A673 (cell line): ENCODE results near the gene RPRD1B. TPM values are rescaled to one million over a fixed set of nuclear protein-coding genes. Genes with fewer than 3 reads are reported as not detected.

Experiments
- BruUV-seq: library from RNA; stranded (reverse); fragments of 400-500 nt; replicated peaks from 2 replicates; lab custom pipeline; 2021; lab: Mats Ljungman, UMichigan
- CTCF ChIA-PET: fragments of 300-600 bp; sonication (Branson Sonifier 250); formaldehyde crosslinking; loops from one replicate; lab custom pipeline; 2022; ENCODE audit warnings: antibody characterized with exemption; lab: Charles Lee
- POLR2A ChIA-PET: fragments of 300-600 bp; sonication (Branson Sonifier 250); formaldehyde crosslinking; loops from one replicate; lab custom pipeline; 2022; ENCODE audit warnings: antibody characterized with exemption; ENCODE audit not compliant: low non-redundant PET; lab: Charles Lee
- DNase-seq: peaks from one replicate; pipeline ENCODE4 v3.0.0-alpha.2; 2015; ENCODE audit warnings: low spot score
- H3K27ac ChIP-seq: fragments of 200-600 bp; sonication (generic); 2 replicates; pipeline ENCODE4 v1.5.1; 2016; ENCODE audit warnings: mixed run types, low read depth, mild to moderate bottlenecking, mixed read lengths, antibody characterized with exemption, low read length; ENCODE audit not compliant: poor library complexity, severe bottlenecking
- H3K27me3 ChIP-seq: fragments of 200-600 bp; sonication (generic); replicated peaks from 2 replicates; pipeline ENCODE4 v1.6.1; 2017; ENCODE audit warnings: mixed run types, low read depth, mild to moderate bottlenecking, mixed read lengths, antibody characterized with exemption, low read length; ENCODE audit not compliant: insufficient read depth, poor library complexity
- H3K36me3 ChIP-seq: fragments of 200-600 bp; sonication (generic); 2 replicates; pipeline ENCODE4 v1.6.1; 2016; ENCODE audit warnings: mixed run types, mild to moderate bottlenecking, mixed read lengths, antibody characterized with exemption, low read length; ENCODE audit not compliant: insufficient read depth, poor library complexity, severe bottlenecking
- H3K4me1 ChIP-seq: fragments of 200-600 bp; sonication (generic); 2 replicates; pipeline ENCODE4 v1.6.1; 2017; ENCODE audit warnings: mixed run types, mild to moderate bottlenecking, mixed read lengths, antibody characterized with exemption, low read length; ENCODE audit not compliant: insufficient read depth, poor library complexity, severe bottlenecking
- H3K4me3 ChIP-seq: fragments of 200-600 bp; sonication (generic); 2 replicates; pipeline ENCODE4 v1.5.1; 2016; ENCODE audit warnings: low read depth, mixed run types, mild to moderate bottlenecking, mixed read lengths, low read length; ENCODE audit not compliant: poor library complexity, severe bottlenecking
- H3K9me3 ChIP-seq: fragments of 200-600 bp; sonication (generic); 2 replicates; pipeline ENCODE4 v1.6.1; 2016; ENCODE audit warnings: mixed run types, low read depth, mild to moderate bottlenecking, mixed read lengths, antibody characterized with exemption, low read length; ENCODE audit not compliant: poor library complexity, severe bottlenecking
- EZH2 ChIP-seq: fragments of 200-600 bp; sonication (generic); IDR thresholded peaks from 2 replicates; pipeline ENCODE4 v1.6.1; 2017; ENCODE audit warnings: borderline replicate concordance, low read depth, mild to moderate bottlenecking, mixed read lengths, antibody characterized with exemption, low read length; ENCODE audit not compliant: poor library complexity, severe bottlenecking
- intact Hi-C: fragments of 100-400 bp; cut with micrococcal nuclease; formaldehyde crosslinking; loops from one replicate; pipeline ENCODE4 v1.10.0; 2022; ENCODE audit not compliant: unreplicated experiment
- total RNA-seq: library from RNA; stranded (reverse); gene quantifications from 2 replicates; pipeline ENCODE4 v1.2.3, GENCODE V29; 2021
- TF ChIP-seq, protein P1 (sequence below): fragments of 300-800, 200-600 bp; sonication (generic); conservative IDR thresholded peaks from 2 replicates; pipeline ENCODE4 v1.5.1; 2017; ENCODE audit warnings: low read depth, mild to moderate bottlenecking, antibody characterized with exemption, low read length, moderate library complexity, mixed read lengths

RPRD1B gene
- total RNA-seq, 1 experiment from 2014 or later: 36.1 TPM

DNA sequence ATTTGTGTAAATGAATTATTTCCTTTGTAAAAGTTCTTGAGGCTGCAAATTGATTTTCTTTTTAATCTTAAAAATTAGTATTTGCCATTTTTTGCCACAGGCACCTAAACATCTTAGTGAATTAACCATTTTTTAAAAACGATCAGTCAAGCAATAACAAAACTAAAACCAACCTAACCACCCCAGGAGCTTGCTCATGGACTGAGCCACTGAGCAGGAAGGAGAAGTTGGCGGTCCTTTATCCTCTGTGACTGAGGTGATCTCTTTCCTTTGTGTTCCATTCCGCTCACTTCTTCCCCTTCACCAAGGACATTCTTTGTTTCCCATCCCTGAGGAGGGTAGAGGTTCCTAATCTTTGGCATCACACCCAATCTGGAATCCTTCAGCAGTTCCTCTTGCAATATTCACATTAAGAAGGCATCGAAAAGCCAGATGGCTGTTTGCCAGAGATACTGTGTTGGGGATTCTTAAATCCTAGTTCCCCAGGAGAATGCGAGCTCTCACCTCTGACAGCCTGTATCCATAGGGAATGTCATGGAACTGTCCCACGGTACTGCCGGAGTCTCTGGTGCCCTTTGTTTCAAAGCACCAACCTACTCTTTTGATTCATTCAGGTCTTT, 30.5 kb downstream of the RPRD1B start:
- ChIA-PET CTCF (interaction anchor here (0.7 to 0.9 kb wide), 2 partner anchors 9 to 71 kb away, joined by 5 to 7 read pairs; no protein-coding TSS in a partner anchor), POLR2A (no interaction called here)
- intact Hi-C loops: no loop called here
- no peaks in the 10 kb centered on the region for H3K27me3 ChIP-seq
- H3K27ac ChIP-seq: no peak overlapping the region
- DNase-seq: no peak
- H3K4me3 ChIP-seq: no peak overlapping the region
- no TSS peak for BruUV-seq
- TF ChIP-seq, protein P1, sequence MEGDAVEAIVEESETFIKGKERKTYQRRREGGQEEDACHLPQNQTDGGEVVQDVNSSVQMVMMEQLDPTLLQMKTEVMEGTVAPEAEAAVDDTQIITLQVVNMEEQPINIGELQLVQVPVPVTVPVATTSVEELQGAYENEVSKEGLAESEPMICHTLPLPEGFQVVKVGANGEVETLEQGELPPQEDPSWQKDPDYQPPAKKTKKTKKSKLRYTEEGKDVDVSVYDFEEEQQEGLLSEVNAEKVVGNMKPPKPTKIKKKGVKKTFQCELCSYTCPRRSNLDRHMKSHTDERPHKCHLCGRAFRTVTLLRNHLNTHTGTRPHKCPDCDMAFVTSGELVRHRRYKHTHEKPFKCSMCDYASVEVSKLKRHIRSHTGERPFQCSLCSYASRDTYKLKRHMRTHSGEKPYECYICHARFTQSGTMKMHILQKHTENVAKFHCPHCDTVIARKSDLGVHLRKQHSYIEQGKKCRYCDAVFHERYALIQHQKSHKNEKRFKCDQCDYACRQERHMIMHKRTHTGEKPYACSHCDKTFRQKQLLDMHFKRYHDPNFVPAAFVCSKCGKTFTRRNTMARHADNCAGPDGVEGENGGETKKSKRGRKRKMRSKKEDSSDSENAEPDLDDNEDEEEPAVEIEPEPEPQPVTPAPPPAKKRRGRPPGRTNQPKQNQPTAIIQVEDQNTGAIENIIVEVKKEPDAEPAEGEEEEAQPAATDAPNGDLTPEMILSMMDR: no peak
- TF ChIP-seq EZH2: no peak
- H3K4me1 ChIP-seq: no peaks in the 10 kb centered on the region
- H3K9me3 ChIP-seq: no peaks in the 10 kb centered on the region
- peaks cover 84% of the 10 kb centered on the region for H3K36me3 ChIP-seq

DNA sequence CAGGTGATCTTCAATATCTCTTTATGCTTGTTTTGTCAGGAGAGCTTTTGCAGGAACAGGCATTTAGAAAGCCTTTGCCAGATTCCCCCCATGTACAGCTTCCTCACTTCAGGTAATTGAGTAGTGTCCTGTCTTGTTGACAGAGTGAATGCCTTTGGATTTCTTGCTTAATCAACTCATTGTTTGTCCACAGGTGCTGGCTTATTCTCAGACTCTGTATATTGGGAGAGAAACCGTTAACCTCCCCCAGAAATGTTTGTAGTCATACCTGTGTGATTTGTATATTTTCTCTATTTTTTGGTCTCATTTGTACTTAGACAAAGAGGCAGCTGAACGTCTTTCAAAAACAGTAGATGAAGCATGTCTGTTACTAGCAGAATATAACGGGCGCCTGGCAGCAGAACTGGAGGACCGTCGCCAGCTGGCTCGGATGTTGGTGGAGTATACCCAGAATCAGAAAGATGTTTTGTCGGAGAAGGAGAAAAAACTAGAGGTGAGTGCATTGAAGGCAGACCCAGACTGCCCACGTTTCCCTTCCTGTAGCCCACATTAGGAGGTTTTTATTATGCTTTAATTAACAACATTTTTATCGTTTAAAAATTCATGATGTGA, 32.3 kb downstream of the RPRD1B start:
- ChIA-PET POLR2A (no interaction called here), CTCF (no interaction called here)
- Histone ChIP-seq H3K4me3 (no peak overlapping the region), H3K9me3 (no peaks in the 10 kb centered on the region), H3K4me1 (no peaks in the 10 kb centered on the region), H3K36me3 (peaks cover 78% of the 10 kb centered on the region), H3K27ac (no peak overlapping the region), H3K27me3 (no peaks in the 10 kb centered on the region)
- no TSS peak for BruUV-seq
- no peak for DNase-seq
- intact Hi-C loops: no loop called here
- TF ChIP-seq, protein P1: no peak
- TF ChIP-seq EZH2: no peak

DNA sequence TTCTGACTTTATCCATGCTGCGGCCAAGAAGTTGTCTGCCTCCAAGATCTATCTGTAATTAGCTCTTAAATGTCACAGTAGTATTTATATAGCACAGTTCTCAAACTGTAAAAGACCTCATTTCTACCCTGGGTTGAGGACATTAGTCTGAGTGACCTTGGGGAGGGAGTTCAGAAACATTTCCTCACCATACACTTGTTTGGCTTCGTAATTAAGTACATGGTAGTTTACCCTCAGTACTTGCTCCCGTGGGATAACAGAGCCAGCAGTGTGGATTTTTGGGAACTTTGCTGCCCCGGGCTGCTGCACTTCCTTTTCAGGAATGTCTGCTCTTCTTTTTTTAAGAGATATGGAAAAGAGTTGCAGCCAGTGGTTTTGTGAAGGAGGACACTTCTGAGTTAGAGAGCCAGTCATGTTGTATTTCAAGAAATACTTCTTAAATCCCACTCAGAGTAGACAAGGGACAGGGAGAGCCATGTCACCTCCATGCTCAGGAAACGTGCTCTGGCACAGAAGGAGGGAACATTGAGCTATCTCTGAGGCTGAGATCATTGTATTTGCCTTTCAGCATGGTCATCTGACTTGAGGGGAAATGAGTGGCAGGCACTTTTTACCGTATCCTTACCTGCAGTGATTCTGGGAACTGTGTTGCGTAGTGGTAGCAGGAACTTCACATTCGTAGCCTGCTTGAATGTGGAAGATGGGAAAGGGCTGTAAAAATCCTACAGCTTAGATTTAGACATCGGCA, 33.6 kb downstream of the RPRD1B start:
- no peak for TF ChIP-seq EZH2
- TF ChIP-seq, protein P1: no peak
- Histone ChIP-seq H3K9me3 (no peaks in the 10 kb centered on the region), H3K4me3 (no peak overlapping the region), H3K4me1 (no peaks in the 10 kb centered on the region), H3K36me3 (peaks cover 76% of the 10 kb centered on the region), H3K27me3 (no peaks in the 10 kb centered on the region), H3K27ac (no peak overlapping the region)
- intact Hi-C loops: no loop called here
- DNase-seq: no peak
- BruUV-seq: no TSS peak
- ChIA-PET POLR2A (interaction anchor here (0.5 kb wide), 1 partner anchor 24 kb away, joined by 3 read pairs; no protein-coding TSS in a partner anchor), CTCF (interaction anchor here (0.6 kb wide), 1 partner anchor 9 kb away, joined by 3 read pairs; no protein-coding TSS in a partner anchor)
